Posterior cingulate gyrus (tissue), 11 donors: ENCODE data around the gene ZNF532.
"Not testable (repeated sequence)": the region's sequence is repeated elsewhere in the genome, so short reads cannot be mapped to it uniquely, and the experiment has no call there.

Experiments
- DNase-seq, 10 donors: peaks; one replicate each; pipeline versions ENCODE4 v3.0.0 to v3.0.0-alpha.2; 2020 to 2021; ENCODE audit warnings: mixed read lengths in 3 of 10
- intact Hi-C: fragments of 100-400 bp; cut with DNase I; formaldehyde crosslinking; loops from one replicate; pipeline ENCODE4 v1.15.1; 2023

Gene ZNF532

DNA sequence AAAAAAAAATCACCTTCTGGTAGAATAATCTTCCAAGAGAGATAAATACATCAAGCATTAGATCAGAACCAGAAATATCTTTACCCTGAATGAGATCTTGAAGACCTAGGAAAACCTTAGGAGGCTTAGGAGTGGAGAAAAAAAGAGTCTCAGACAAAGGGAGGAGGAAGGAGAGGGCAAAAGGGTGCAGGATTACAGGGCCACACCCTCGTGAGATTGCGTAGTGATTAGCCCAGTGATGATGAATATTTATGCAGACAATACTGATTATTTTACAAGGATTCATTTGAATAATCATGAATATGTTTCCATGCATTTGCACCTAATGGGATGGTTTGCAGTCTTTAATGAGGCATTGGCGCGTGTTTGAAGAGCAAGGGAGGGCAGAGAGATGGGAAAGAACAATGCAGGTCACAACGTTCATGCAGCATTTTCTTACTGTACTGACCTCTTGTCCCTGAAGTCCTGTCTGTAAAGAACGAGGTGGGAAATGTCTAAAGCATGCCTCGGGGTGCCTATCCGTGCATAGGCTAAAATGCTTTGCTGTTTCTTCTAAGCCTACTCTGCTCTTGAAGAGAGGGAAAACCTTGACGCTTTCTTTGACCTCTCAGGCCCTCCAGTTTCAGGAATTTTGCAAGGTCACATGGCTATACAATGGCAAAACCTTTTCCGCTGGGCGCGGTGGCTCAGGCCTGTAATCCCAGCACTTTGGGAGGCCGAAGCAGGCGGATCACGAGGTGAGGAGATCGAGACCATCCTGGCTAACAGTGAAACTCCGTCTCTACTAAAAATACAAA, 18.6 kb upstream of the ZNF532 start:
- DNase-seq = no peak

DNA sequence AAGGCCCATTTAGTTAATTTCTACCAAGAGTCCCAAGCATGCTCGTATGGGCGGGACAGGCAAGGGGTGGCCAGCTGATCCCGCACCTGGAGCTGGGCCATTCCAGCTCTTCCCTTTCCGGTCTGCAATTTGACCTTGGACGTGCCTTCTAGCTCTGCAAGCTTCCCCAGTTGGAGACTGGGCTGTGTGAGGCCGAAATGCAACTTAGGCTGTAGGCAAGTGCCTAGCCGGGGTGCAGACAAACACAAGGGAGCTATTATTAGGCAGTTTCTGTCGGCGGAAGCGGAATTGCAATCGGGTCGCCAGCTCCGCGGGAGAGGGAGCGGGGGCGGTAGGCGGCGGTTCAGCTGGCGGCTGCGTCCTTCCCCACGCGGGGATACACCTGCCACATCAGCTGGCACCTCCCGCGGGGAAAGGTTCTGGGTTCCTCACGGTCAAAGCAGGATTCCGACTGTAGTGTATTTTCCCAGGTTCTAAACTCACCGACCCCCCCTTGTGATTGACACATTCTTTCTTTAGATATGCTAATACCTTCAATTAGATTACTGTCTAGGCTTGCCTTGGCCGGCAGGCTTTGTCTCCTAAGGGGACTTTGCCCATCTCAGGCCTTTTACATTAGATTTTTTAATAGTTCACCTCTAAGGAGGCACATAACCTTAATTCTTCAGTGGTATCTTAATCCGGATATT, 17.1 kb upstream of the ZNF532 start:
- intact Hi-C loops = no loop called here
- peak in 9 of 10 donors; percentile 35 to 89 (median 44) for DNase-seq

More for the DNA sequence above, 18.6 kb upstream of the ZNF532 start:
- intact Hi-C loops = no loop called here

DNA sequence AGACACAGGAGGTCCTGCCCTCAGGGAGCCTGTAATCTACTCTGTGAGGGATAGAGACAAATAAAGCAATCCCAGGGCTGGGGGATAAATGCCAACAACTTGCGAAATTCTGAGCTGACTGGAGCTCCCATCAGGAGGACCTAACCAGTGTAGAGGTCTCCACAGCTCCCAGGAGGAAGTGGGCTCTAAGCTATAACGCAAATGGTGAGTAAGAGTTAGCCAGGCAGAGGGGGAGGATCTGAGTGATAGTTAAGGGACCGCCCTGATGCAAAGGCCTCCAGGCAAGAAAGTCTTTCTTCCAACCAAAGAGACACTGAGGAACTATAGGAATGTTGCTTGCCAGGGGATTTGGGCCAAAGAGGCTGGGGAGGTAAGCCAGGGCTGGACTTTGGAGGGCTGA, 16.0 kb upstream of the ZNF532 start:
- no peak for DNase-seq
- intact Hi-C loops = no loop called here

DNA sequence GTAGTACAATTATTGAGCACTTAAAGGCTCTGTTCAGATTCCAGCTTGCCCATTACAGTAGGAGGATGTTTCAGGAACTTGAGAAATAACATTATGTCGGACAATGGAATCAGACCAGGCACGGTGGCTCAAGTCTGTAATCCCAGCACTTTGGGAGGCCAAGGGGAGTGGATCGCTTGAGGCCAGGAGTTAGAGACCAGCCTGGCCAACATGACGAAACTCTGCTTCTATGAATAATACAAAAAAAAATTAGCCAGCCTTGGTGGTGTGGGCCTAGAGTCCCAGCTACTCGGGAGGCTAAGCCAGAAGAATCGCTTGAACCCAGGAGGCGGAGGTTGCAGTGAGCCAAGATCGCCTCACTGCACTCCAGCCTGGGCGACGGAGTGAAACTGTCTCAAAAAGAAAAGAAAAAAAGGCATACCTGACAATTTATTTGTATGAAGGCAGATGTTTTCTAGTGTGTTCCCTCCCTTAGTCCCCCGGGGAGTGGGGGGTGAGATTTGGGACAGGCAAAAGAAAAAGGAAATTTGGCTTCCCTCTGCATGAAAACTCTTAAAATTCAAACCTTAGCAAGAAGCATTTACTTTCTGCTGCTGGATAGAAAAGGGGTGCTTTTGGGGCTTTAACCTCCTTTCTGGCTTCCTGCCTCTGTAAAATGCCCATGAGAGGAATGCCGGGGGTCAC, 13.7 kb upstream of the ZNF532 start:
- intact Hi-C loops = no loop called here
- DNase-seq = no peak

GRCh38 chr18:58851856-58852255, 12.8 kb upstream of the ZNF532 start:
- DNase-seq = no peak
- intact Hi-C loops = no loop called here

GRCh38 chr18:58852629-58853028, 12.0 kb upstream of the ZNF532 start:
- intact Hi-C loops = no loop called here
- no peak for DNase-seq

DNA sequence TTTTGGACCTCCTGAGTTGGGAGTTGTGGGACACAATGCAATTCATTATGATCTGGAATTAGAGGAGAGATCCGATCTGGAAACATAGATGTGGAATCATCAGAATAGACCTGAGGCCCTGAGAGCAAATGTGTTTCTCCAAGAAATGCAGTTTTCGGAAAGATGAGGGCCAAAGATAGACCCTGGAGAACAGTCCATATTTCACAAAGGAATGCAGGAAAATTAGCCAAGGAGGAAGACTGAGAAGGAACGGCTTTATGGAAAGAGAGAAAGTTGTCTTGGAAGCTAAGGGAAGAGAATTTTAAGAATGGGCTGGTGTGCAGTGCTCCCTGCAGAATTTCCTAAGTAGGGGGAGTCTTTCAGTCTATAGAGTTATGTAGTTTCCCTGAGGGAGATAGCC, 11.1 kb upstream of the ZNF532 start:
- intact Hi-C loops = no loop called here
- no peak for DNase-seq

- not testable (repeated sequence) for DNase-seq
- intact Hi-C loops = loop anchor here (5.0 kb wide), 1 partner anchor 68 kb away; no protein-coding TSS in a partner anchor
Measured at GRCh38 chr18:58855521-58855920, 9.2 kb upstream of the ZNF532 start.

- DNase-seq = peak in 1 of 10 donors; percentile 14
- intact Hi-C loops = loop anchor here (5.0 kb wide), 1 partner anchor 70 kb away; no protein-coding TSS in a partner anchor
Measured at GRCh38 chr18:58856881-58857280, 7.8 kb upstream of the ZNF532 start.

GRCh38 chr18:58858591-58859468, 5.8 kb upstream of the ZNF532 start:
- intact Hi-C loops = loop anchor here (5.0 kb wide), 1 partner anchor 72 kb away; no protein-coding TSS in a partner anchor
- no peak for DNase-seq

DNA sequence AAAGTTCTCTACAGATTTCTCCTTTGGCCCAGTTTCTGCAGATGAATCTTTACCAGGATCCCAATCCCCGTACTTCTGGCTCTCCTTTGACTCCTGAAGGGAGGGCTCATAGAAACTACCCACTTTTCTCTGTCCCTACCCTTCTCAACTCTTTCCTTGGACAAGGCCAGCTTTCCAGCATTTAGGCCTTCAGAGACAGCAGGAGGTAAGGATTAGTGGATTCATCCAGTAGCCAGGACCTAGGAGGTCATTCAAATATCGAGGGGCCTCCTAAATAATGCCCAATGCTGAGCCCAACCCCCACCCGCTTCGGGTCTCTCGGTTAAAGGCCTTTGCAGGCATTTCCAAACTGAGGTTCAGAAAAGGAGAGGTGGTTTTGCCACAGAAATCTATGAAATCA, 4.8 kb upstream of the ZNF532 start:
- intact Hi-C loops = loop anchor here (5.0 kb wide), 2 partner anchors 73 to 197 kb away; no protein-coding TSS in a partner anchor

DNA sequence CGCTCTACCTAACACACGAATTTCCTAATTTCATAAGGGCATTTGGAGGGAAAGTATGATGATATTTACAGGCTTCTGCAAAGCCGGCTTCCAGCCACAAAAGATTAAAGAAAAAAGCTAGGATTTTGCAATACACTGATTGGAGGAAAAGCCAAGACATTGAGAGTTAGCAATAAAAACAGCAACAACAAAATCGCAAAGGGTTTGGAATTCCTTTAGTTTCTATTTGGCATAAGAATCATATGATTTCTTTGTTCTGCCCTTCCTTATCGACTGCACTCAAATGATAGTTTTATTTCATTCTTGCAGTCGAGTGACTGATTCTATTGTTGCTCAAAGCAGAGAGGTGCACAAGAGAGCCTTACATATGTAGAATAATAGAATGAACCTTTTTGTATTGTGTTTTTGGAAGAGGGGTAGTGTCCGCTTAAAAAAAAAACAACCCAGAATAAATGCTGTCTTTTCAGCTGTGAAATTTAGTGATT, 3.9 kb upstream of the ZNF532 start:
- intact Hi-C loops = loop anchor here (5.0 kb wide), 1 partner anchor 197 kb away; no protein-coding TSS in a partner anchor
- DNase-seq = no peak

More for the DNA sequence above, 4.8 kb upstream of the ZNF532 start:
- no peak for DNase-seq

GRCh38 chr18:58861353-58861752, 3.3 kb upstream of the ZNF532 start:
- DNase-seq = no peak

GRCh38 chr18:58861861-58862301, 2.8 kb upstream of the ZNF532 start:
- DNase-seq = no peak
- intact Hi-C loops = loop anchor here (5.0 kb wide), 1 partner anchor 195 kb away; no protein-coding TSS in a partner anchor

More at GRCh38 chr18:58861353-58861752, 3.3 kb upstream of the ZNF532 start:
- intact Hi-C loops = loop anchor here (5.0 kb wide), 1 partner anchor 196 kb away; no protein-coding TSS in a partner anchor

DNA sequence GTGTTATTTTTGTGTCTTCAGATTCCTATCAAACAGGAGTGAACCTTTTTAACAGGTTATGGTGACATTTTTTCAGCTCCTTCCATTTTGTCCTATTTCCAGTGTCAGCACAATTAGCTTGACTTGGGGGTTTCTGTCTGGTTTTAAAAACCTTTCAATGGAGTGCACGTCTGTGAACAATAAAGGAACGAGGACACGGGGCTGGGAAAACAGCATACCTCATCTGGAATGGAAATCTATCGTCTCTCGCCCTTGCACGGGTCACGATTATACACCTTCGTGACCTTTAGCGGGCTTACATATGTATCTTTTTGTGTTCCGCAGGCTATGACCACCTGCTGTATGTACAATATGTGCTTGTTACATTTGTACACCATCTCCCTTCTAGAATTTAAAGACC, 2.3 kb upstream of the ZNF532 start:
- no peak for DNase-seq
- intact Hi-C loops = loop anchor here (5.0 kb wide), 1 partner anchor 195 kb away; no protein-coding TSS in a partner anchor

DNA sequence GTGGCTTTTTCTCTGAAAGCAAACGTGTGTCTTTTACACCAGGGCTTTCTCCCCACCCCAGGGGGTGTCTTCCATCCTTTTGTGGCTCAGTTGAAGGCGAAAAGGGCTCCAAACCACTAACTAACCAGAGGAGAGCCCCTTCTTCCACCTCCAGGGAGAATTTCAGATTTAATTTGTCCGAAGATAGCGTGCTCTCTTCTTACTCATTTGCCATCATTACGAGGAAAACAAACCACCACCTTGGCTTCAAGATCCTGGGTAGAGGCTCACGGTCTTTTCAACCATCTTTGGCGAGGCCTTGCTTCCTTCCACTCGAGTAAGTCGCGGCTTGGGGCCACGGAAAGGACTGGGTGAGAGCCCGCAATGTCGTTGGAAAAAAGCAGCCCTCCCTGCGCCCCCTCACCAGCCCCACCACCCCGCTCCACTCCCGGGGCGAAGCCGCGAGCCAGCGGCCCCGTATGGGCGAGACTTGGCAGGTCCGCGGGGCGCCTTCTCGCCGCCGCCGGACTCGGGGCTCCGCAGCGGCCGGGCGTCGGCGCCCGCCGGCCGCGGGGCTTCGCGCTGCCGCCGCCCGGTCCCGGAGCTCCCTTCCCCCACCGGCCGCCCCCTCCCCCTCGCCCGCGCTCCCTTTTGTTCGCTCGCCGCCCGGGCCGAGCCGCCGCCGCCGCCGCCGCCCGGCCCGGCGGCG, 1.7 kb upstream of the ZNF532 start:
- DNase-seq = peak in 7 of 10 donors; percentile 17 to 85 (median 50)
- intact Hi-C loops = loop anchor here (5.0 kb wide), 1 partner anchor 194 kb away; no protein-coding TSS in a partner anchor

GRCh38 chr18:58863539-58864145, 1.0 kb upstream of the ZNF532 start:
- intact Hi-C loops = loop anchor here (5.0 kb wide), 1 partner anchor 194 kb away; no protein-coding TSS in a partner anchor
- DNase-seq = peak in 8 of 10 donors; percentile 28 to 92 (median 60)

DNA sequence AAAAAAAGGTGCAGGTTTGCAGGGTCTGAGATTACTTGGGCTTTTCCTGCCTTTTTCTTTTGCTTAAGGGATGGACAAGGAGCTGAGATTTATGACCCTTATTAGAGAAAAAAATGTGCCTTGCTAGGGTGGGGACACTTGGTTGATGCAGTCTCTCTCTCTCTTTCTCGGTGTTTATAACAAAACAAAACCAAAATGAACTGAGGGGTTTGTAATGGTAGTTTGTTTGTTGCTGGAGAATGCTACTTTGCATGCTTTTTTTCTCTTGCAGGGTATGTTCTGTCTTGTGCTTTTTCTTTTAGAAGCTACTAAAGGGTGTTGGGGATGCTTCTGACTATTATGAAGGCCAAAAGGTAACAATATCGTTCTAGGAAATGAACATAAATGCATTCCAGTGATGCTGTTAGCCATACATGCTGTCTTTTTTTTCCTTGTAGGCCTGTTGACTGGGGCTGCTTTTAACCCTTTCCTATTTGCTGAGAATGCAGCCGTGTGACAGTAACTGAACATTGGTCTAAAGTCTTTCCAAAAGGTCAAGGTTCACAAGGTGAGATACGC, 435 bp downstream of the ZNF532 start:
- intact Hi-C loops = no loop called here
- DNase-seq = no peak
